WTC11 (cell line): ENCODE results near the gene WSB1. TPM values are rescaled to one million over a fixed set of nuclear protein-coding genes. Genes with fewer than 3 reads are reported as not detected.

Source experiments
- ATAC-seq: fragments of 200-7000 bp; cut with Tn5 transposase; 2 replicates; pipeline ENCODE4 v1.10.0; 2021; ENCODE audit warnings: mild to moderate bottlenecking, moderate library complexity
- CTCF ChIA-PET: fragments of 300-600 bp; sonication (Branson Sonifier 250); formaldehyde crosslinking; loops from one replicate; lab custom pipeline; 2021; ENCODE audit warnings: antibody characterized with exemption; lab: Charles Lee
- POLR2A ChIA-PET: fragments of 350-600 bp; sonication (Branson Sonifier 250); formaldehyde crosslinking; loops from one replicate; lab custom pipeline; 2021; ENCODE audit warnings: antibody characterized with exemption; lab: Charles Lee
- DNase-seq: peaks from one replicate; pipeline ENCODE4 v3.0.0; 2021; ENCODE audit warnings: low spot score
- H3K27ac Mint-ChIP-seq: 2 replicates; pipeline ENCODE4 v1.8.0; 2021; ENCODE audit warnings: mixed read lengths
- H3K27me3 Mint-ChIP-seq: 2 replicates; pipeline ENCODE4 v1.8.0; 2021; ENCODE audit warnings: low read depth, mild to moderate bottlenecking, moderate library complexity, mixed read lengths
- H3K36me3 Mint-ChIP-seq: 2 replicates; pipeline ENCODE4 v1.8.0; 2021; ENCODE audit warnings: mixed read lengths
- H3K4me1 Mint-ChIP-seq: 2 replicates; pipeline ENCODE4 v1.8.0; 2022; ENCODE audit warnings: mixed read lengths
- H3K4me3 Mint-ChIP-seq: 2 replicates; pipeline ENCODE4 v1.8.0; 2021; ENCODE audit warnings: mild to moderate bottlenecking, moderate library complexity, mixed read lengths
- H3K9me3 Mint-ChIP-seq: 2 replicates; pipeline ENCODE4 v1.8.0; 2021; ENCODE audit warnings: mixed read lengths
- AFF4 ChIP-seq: sonication (generic); formaldehyde crosslinking; IDR thresholded peaks from 2 replicates; pipeline ENCODE4 v1.8.1; 2023; ENCODE audit warnings: mild to moderate bottlenecking, missing genetic modification reagents, borderline replicate concordance
- ARID4B ChIP-seq: sonication (generic); formaldehyde crosslinking; IDR thresholded peaks from 2 replicates; pipeline ENCODE4 v1.8.0; 2023; ENCODE audit warnings: missing genetic modification reagents, mild to moderate bottlenecking, borderline replicate concordance
- ATF1 ChIP-seq: sonication (generic); formaldehyde crosslinking; IDR thresholded peaks from 2 replicates; pipeline ENCODE4 v1.8.1; 2023; ENCODE audit warnings: mild to moderate bottlenecking, moderate library complexity, missing genetic modification reagents
- CBFB ChIP-seq: sonication (generic); formaldehyde crosslinking; IDR thresholded peaks from 2 replicates; pipeline ENCODE4 v1.8.1; 2022; ENCODE audit warnings: mild to moderate bottlenecking, low read depth, missing genetic modification reagents
- FOXK1 ChIP-seq: sonication (generic); formaldehyde crosslinking; IDR thresholded peaks from 2 replicates; pipeline ENCODE4 v1.8.0; 2022; ENCODE audit warnings: mild to moderate bottlenecking, moderate library complexity, missing genetic modification reagents
- FOXP4 ChIP-seq: sonication (generic); formaldehyde crosslinking; IDR thresholded peaks from 2 replicates; pipeline ENCODE4 v1.8.0; 2022; ENCODE audit warnings: mild to moderate bottlenecking, missing genetic modification reagents
- MAX ChIP-seq: sonication (generic); formaldehyde crosslinking; IDR thresholded peaks from 2 replicates; pipeline ENCODE4 v1.8.0; 2022; ENCODE audit warnings: mild to moderate bottlenecking, missing genetic modification reagents
- MYBL2 ChIP-seq: sonication (generic); formaldehyde crosslinking; IDR thresholded peaks from 2 replicates; pipeline ENCODE4 v1.8.1; 2023; ENCODE audit warnings: mild to moderate bottlenecking, moderate library complexity, missing genetic modification reagents
- RORB ChIP-seq: fragments of 250-450 bp; sonication (Bioruptor Pico); IDR thresholded peaks from 2 replicates; pipeline ENCODE4 v1.9.0; 2021; ENCODE audit warnings: mild to moderate bottlenecking
- SMAD3 ChIP-seq: sonication (generic); formaldehyde crosslinking; IDR thresholded peaks from 2 replicates; pipeline ENCODE4 v1.8.0; 2022; ENCODE audit warnings: missing genetic modification reagents, mild to moderate bottlenecking, borderline replicate concordance
- TEAD4 ChIP-seq: sonication (generic); formaldehyde crosslinking; IDR thresholded peaks from 2 replicates; pipeline ENCODE4 v1.8.0; 2022; ENCODE audit warnings: mild to moderate bottlenecking, missing genetic modification reagents
- ZNF121 ChIP-seq: sonication (generic); formaldehyde crosslinking; IDR thresholded peaks from 2 replicates; pipeline ENCODE4 v1.8.0; 2023; ENCODE audit warnings: missing genetic modification reagents
- ZNF317 ChIP-seq: sonication (generic); formaldehyde crosslinking; IDR thresholded peaks from 2 replicates; pipeline ENCODE4 v1.8.1; 2023; ENCODE audit warnings: low read depth, mild to moderate bottlenecking, moderate library complexity, missing genetic modification reagents, borderline replicate concordance
- ZNF396 ChIP-seq: fragments of 250-450 bp; sonication (Bioruptor Pico); IDR thresholded peaks from 2 replicates; pipeline ENCODE4 v1.8.0; 2021; ENCODE audit warnings: mild to moderate bottlenecking, moderate library complexity, borderline replicate concordance
- ZNF423 ChIP-seq: fragments of 250-450 bp; sonication (Bioruptor Pico); IDR thresholded peaks from 2 replicates; pipeline ENCODE4 v2.1.2; 2022; ENCODE audit warnings: mild to moderate bottlenecking, moderate library complexity
- ZNF512 ChIP-seq: sonication (generic); formaldehyde crosslinking; IDR thresholded peaks from 2 replicates; pipeline ENCODE4 v1.8.1; 2022; ENCODE audit warnings: missing genetic modification reagents, borderline replicate concordance
- ZNF671 ChIP-seq: fragments of 250-450 bp; sonication (Bioruptor Pico); IDR thresholded peaks from 2 replicates; pipeline ENCODE4 v1.8.0; 2021; ENCODE audit warnings: mild to moderate bottlenecking
- total RNA-seq: library from RNA; stranded (reverse); gene quantifications from 3 replicates; pipeline ENCODE4 v1.2.3, GENCODE V29; 2021
- TF ChIP-seq, protein P1 (sequence below): sonication (generic); formaldehyde crosslinking; conservative IDR thresholded peaks from 2 replicates; pipeline ENCODE4 v1.8.1; 2022; ENCODE audit warnings: mild to moderate bottlenecking, missing genetic modification reagents

Gene WSB1
- total RNA-seq, 1 experiment from 2014 or later: 167 TPM

GRCh38 chr17:27269201-27269600, 24.7 kb upstream of the WSB1 start:
- DNase-seq (no peak), ATAC-seq (no peak)
- no peak for TF ChIP-seq ZNF423 (CRISPR knock-in tag)
- no peak for TF ChIP-seq ZNF121 (CRISPR knock-in tag)
- TF ChIP-seq AFF4 (CRISPR knock-in tag): no peak
- TF ChIP-seq ATF1 (CRISPR knock-in tag): no peak
- no peak for TF ChIP-seq MYBL2
- TF ChIP-seq, protein P1, sequence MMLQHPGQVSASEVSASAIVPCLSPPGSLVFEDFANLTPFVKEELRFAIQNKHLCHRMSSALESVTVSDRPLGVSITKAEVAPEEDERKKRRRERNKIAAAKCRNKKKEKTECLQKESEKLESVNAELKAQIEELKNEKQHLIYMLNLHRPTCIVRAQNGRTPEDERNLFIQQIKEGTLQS (CRISPR knock-in tag): no peak
- no peak for TF ChIP-seq ZNF317 (CRISPR knock-in tag)
- ChIA-PET POLR2A (no interaction called here), CTCF (interaction anchor here (0.6 to 1.6 kb wide), 4 partner anchors 21 to 898 kb away, joined by 3 to 4 read pairs (median 4); no protein-coding TSS in a partner anchor)
- no peaks in the 10 kb centered on the region for H3K9me3 Mint-ChIP-seq
- H3K36me3 Mint-ChIP-seq: no peaks in the 10 kb centered on the region
- H3K4me1 Mint-ChIP-seq: peaks cover 10% of the 10 kb centered on the region
- H3K4me3 Mint-ChIP-seq: no peak overlapping the region
- no peak overlapping the region for H3K27ac Mint-ChIP-seq
- no peaks in the 10 kb centered on the region for H3K27me3 Mint-ChIP-seq

DNA sequence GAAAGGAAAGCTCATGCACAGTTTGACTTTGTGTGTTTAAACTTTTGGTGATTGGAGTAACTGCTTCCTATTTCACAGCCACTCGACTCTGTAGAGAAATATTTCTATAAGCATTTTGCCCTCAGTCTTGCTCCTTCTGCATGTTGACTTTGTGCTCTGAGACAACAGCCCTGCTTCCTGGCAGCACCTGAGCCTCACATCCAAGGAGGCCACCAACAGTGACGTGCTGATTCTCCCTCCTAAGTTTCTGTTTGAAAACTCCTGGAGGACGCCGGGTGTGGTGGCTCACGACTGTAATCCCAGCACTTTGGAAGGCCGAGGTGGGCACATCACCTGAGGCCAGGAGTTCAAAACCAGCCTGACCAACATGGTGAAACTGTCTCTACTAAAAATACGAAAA, 23.9 kb upstream of the WSB1 start:
- H3K4me1 Mint-ChIP-seq: peaks cover 10% of the 10 kb centered on the region
- no peaks in the 10 kb centered on the region for H3K9me3 Mint-ChIP-seq
- H3K27me3 Mint-ChIP-seq: no peaks in the 10 kb centered on the region
- POLR2A ChIA-PET: no interaction called here
- H3K27ac Mint-ChIP-seq: no peak overlapping the region; the same call in 1 of the 2 replicates
- CTCF ChIA-PET: interaction anchor here (1.1 kb wide), 1 partner anchor 63 kb away, joined by 4 read pairs; no protein-coding TSS in a partner anchor
- DNase-seq: no peak
- TF ChIP-seq SMAD3 (CRISPR knock-in tag): no peak
- H3K4me3 Mint-ChIP-seq: no peak overlapping the region
- H3K36me3 Mint-ChIP-seq: no peaks in the 10 kb centered on the region
- ATAC-seq: no peak

GRCh38 chr17:27276653-27277156, 17.2 kb upstream of the WSB1 start:
- Mint-ChIP-seq H3K9me3 (no peaks in the 10 kb centered on the region), H3K27me3 (no peaks in the 10 kb centered on the region), H3K36me3 (no peaks in the 10 kb centered on the region), H3K27ac (peak overlapping the region; percentile 99), H3K4me1 (peaks cover 11% of the 10 kb centered on the region), H3K4me3 (peak overlapping the region; percentile 59)
- peak; percentile 97 for ATAC-seq
- POLR2A ChIA-PET: interaction anchor here (0.6 to 1.9 kb wide), 4 partner anchors 14 to 69 kb away, joined by 3 to 14 read pairs (median 4); partner anchors contain the start of gene WSB1
- CTCF ChIA-PET: interaction anchor here (1.0 to 2.2 kb wide), 4 partner anchors 31 to 105 kb away, joined by 4 to 7 read pairs (median 6); no protein-coding TSS in a partner anchor
- DNase-seq: peak; percentile 79
- TF ChIP-seq ZNF671: no peak
- TF ChIP-seq ATF1 (CRISPR knock-in tag): no peak
- TF ChIP-seq ZNF396 (CRISPR knock-in tag): no peak
- no peak for TF ChIP-seq ZNF317 (CRISPR knock-in tag)
- TF ChIP-seq FOXK1 (CRISPR knock-in tag): peak; percentile 79
- TF ChIP-seq ARID4B (CRISPR knock-in tag): no peak
- no peak for TF ChIP-seq TEAD4 (CRISPR knock-in tag)
- no peak for TF ChIP-seq RORB
- TF ChIP-seq ZNF512: no peak
- TF ChIP-seq FOXP4: peak; percentile 69
- no peak for TF ChIP-seq CBFB (CRISPR knock-in tag)
- TF ChIP-seq, protein P1 (CRISPR knock-in tag): no peak
- TF ChIP-seq MAX (CRISPR knock-in tag): peak; percentile 45; the same call in 1 of the 2 replicates
